HepG2 (cell line): Measurements from ENCODE around the gene AKR1C3. TPM values are rescaled to one million over a fixed set of nuclear protein-coding genes. Genes with fewer than 3 reads are reported as not detected.

Experiments
- ATAC-seq: fragments of 200-7000 bp; cut with Tn5 transposase; 3 replicates; pipeline ENCODE4 v1.9.1; 2020; ENCODE audit warnings: mild to moderate bottlenecking, moderate library complexity
- BruUV-seq: library from RNA; stranded (reverse); fragments of 400-500 nt; replicated peaks from 2 replicates; lab custom pipeline; 2021; lab: Mats Ljungman, UMichigan
- CTCF ChIA-PET: fragments of 300-600 bp; formaldehyde crosslinking; extraction: SDS; loops from one replicate; lab custom pipeline; 2021; ENCODE audit warnings: low total read pairs, inconsistent platforms, low intra/inter-chr PET ratio; lab: Yijun Ruan, JAX
- POLR2A ChIA-PET: fragments of 350-600 bp; sonication (Branson Sonifier 250); formaldehyde crosslinking; loops from one replicate; lab custom pipeline; 2020; ENCODE audit warnings: antibody characterized with exemption, inconsistent platforms; lab: Yijun Ruan, JAX
- DNase-seq: peaks from one replicate; pipeline ENCODE4 v3.0.0-alpha.2; 2015; ENCODE audit warnings: low spot score
- FAIRE-seq: peaks from 3 replicates; lab custom pipeline; 2011; peaks lifted over from hg19 to GRCh38; lab: Jason Lieb, UNC
- H2AFZ ChIP-seq: one replicate; pipeline ENCODE4 v1.6.1; 2011; ENCODE audit warnings: low read length, inconsistent platforms
- H3K27ac ChIP-seq: fragments of 300-600 bp; 3 replicates; pipeline ENCODE4 v1.8.0; 2011; ENCODE audit warnings: mixed run types, mild to moderate bottlenecking, mixed read lengths, low read length, inconsistent platforms; ENCODE audit not compliant: insufficient read depth; ENCODE audit errors: extremely low read length
- H3K27me3 ChIP-seq, 2 experiments: fragments of 200-600 bp in 1 of 2; 2 replicates in 1 of 2; 3 replicates in 1 of 2; pipeline versions ENCODE4 v1.6.0 to v1.8.0; 2011; ENCODE audit warnings: low read length in 2 of 2, mild to moderate bottlenecking in 2 of 2, moderate library complexity in 2 of 2, inconsistent platforms in 1 of 2; ENCODE audit not compliant: insufficient read depth in 2 of 2, control insufficient read depth in 1 of 2
- H3K36me3 ChIP-seq, 2 experiments: fragments of 200-600 bp in 1 of 2; replicated peaks in 1 of 2; 2 replicates in 1 of 2; 3 replicates in 1 of 2; pipeline versions ENCODE4 v1.5.1 to v1.8.0; 2011; ENCODE audit warnings: low read length in 2 of 2, inconsistent platforms in 1 of 2; ENCODE audit not compliant: insufficient read depth in 2 of 2, control insufficient read depth in 1 of 2
- H3K4me1 ChIP-seq: 2 replicates; pipeline ENCODE4 v1.5.1; 2012; ENCODE audit warnings: low read length, inconsistent platforms; ENCODE audit not compliant: insufficient read depth
- H3K4me2 ChIP-seq: 2 replicates; pipeline ENCODE4 v1.6.0; 2011; ENCODE audit warnings: low read depth, low read length, inconsistent platforms
- H3K4me3 ChIP-seq, 3 experiments: fragments of 200-600 bp in 1 of 3; sonication (generic), shearing (Covaris generic) in 1 of 3; replicated peaks in 1 of 3; 2 replicates each; pipeline ENCODE4 v1.5.1; 2011 to 2016; ENCODE audit warnings: low read length in 3 of 3, inconsistent platforms in 2 of 3, low read depth in 2 of 3, mild to moderate bottlenecking in 2 of 3, control low read depth in 1 of 3, mixed read lengths in 1 of 3; ENCODE audit not compliant: insufficient read depth in 1 of 3
- H3K79me2 ChIP-seq: one replicate; pipeline ENCODE4 v1.6.1; 2011; ENCODE audit warnings: low read length, inconsistent platforms; ENCODE audit not compliant: insufficient read depth
- H3K9ac ChIP-seq: 2 replicates; pipeline ENCODE4 v1.6.0; 2011; ENCODE audit warnings: mild to moderate bottlenecking, low read depth, low read length, inconsistent platforms; ENCODE audit not compliant: insufficient read depth
- H3K9me3 ChIP-seq: 2 replicates; pipeline ENCODE4 v1.5.1; 2012; ENCODE audit warnings: mild to moderate bottlenecking, low read length
- H4K20me1 ChIP-seq: 2 replicates; pipeline ENCODE4 v1.6.0; 2011; ENCODE audit warnings: inconsistent platforms, mild to moderate bottlenecking, low read length, moderate library complexity; ENCODE audit not compliant: insufficient read depth
- DPF2 ChIP-seq: sonication (generic); formaldehyde crosslinking; IDR thresholded peaks from 2 replicates; pipeline ENCODE4 v1.4.0; 2020; ENCODE audit warnings: mild to moderate bottlenecking, low read depth, missing genetic modification reagents, borderline replicate concordance
- HDAC6 ChIP-seq: fragments of 200-600 bp; sonication (generic); IDR thresholded peaks from 2 replicates; pipeline ENCODE4 v1.7.0; 2017; ENCODE audit warnings: mild to moderate bottlenecking, antibody characterized with exemption, low read length, low read depth
- IKZF4 ChIP-seq: sonication (generic); formaldehyde crosslinking; IDR thresholded peaks from 2 replicates; pipeline ENCODE4 v1.5.1; 2020; ENCODE audit warnings: borderline replicate concordance, mild to moderate bottlenecking, low read depth, missing genetic modification reagents; ENCODE audit errors: not compliant biosample characterization
- KMT2B ChIP-seq: IDR thresholded peaks from 2 replicates; pipeline ENCODE4 v1.6.1; 2016; ENCODE audit warnings: missing genetic modification reagents, missing compliant biosample characterization
- NFIC ChIP-seq: IDR thresholded peaks from 2 replicates; pipeline ENCODE4 v1.6.1; 2012; ENCODE audit warnings: mild to moderate bottlenecking, low read length, inconsistent platforms
- POLR2G ChIP-seq: fragments of 200-400 bp; formaldehyde crosslinking; IDR thresholded peaks from 2 replicates; pipeline ENCODE4 v1.6.1; 2018; ENCODE audit warnings: mild to moderate bottlenecking, low read depth, low read length, moderate library complexity
- TAF15 ChIP-seq: fragments of 200-400 bp; formaldehyde crosslinking; IDR thresholded peaks from one replicate; pipeline ENCODE4 v1.6.1; 2018; ENCODE audit warnings: mild to moderate bottlenecking, low read depth, low read length; ENCODE audit not compliant: poor library complexity, severe bottlenecking
- ZFX ChIP-seq: sonication (generic); formaldehyde crosslinking; IDR thresholded peaks from 2 replicates; pipeline ENCODE4 v1.4.0; 2020; ENCODE audit warnings: mild to moderate bottlenecking, low read depth, missing genetic modification reagents, moderate library complexity
- ZKSCAN8 ChIP-seq: IDR thresholded peaks from 2 replicates; pipeline ENCODE4 v1.6.1; 2016; ENCODE audit warnings: borderline replicate concordance, missing genetic modification reagents, missing compliant biosample characterization
- ZNF101 ChIP-seq: sonication (generic); formaldehyde crosslinking; IDR thresholded peaks from 2 replicates; pipeline ENCODE4 v1.4.0; 2020; ENCODE audit warnings: mild to moderate bottlenecking, low read depth, missing genetic modification reagents, borderline replicate concordance
- ZNF230 ChIP-seq: sonication (generic); formaldehyde crosslinking; IDR thresholded peaks from 2 replicates; pipeline ENCODE4 v1.4.0; 2020; ENCODE audit warnings: mild to moderate bottlenecking, missing genetic modification reagents
- ZNF343 ChIP-seq: sonication (generic); formaldehyde crosslinking; IDR thresholded peaks from 2 replicates; pipeline ENCODE4 v1.4.0; 2020; ENCODE audit warnings: mild to moderate bottlenecking, missing genetic modification reagents
- ZNF558 ChIP-seq: sonication (generic); formaldehyde crosslinking; IDR thresholded peaks from 2 replicates; pipeline ENCODE4 v1.9.0; 2022; ENCODE audit warnings: mild to moderate bottlenecking, missing genetic modification reagents, borderline replicate concordance
- ZNF644 ChIP-seq: IDR thresholded peaks from 2 replicates; pipeline ENCODE4 v1.6.1; 2016; ENCODE audit warnings: low read depth
- WGBS: methylation state at CpG from one replicate; pipeline ENCODE4 v1.1.6; 2017; ENCODE audit warnings: low lambda C conversion rate; 5-methylcytosine and 5-hydroxymethylcytosine counted together
- in situ Hi-C: cut with HindIII; loops from 2 replicates; pipeline ENCODE4 v1.10.0; 2017; ENCODE audit warnings: low pct_unique_long_range_greater_than_20kb; ENCODE audit not compliant: extremely low pct_ligation_motif_present
- intact Hi-C: fragments of 100-400 bp; cut with micrococcal nuclease; formaldehyde crosslinking; loops from one replicate; pipeline ENCODE4 v1.10.0; 2022; ENCODE audit not compliant: unreplicated experiment
- polyA plus RNA-seq, 8 experiments: library from polyadenylated mRNA; depleted of rRNA in 3 of 8; stranded (reverse) in 7 of 8; unstranded in 1 of 8; fragments of >200 nt; fragmentation: Illumina TruSeq in 4 of 8; extraction: Trizol in 4 of 8; gene quantifications; 2 replicates each; pipeline versions ENCODE4 v1.2.1 to v1.2.3, GENCODE V29; 2011 to 2016; ENCODE audit warnings: low read depth in 4 of 8, missing spikeins in 1 of 8, mixed read lengths in 1 of 8; ENCODE audit not compliant: insufficient read depth in 1 of 8
- total RNA-seq, 5 experiments: library from RNA; depleted of rRNA; stranded (reverse); fragments of >200 nt; fragmentation: Illumina TruSeq; extraction: Trizol; gene quantifications; 2 replicates each; pipeline ENCODE4 v1.2.3, GENCODE V29; 2016; ENCODE audit warnings: low read depth in 1 of 5
- TF ChIP-seq, protein P1 (sequence below): sonication (generic); formaldehyde crosslinking; conservative IDR thresholded peaks from 2 replicates; pipeline ENCODE4 v1.4.0; 2020; ENCODE audit warnings: mild to moderate bottlenecking, missing genetic modification reagents, moderate library complexity

Gene AKR1C3
- total and polyA plus RNA-seq, 2 of the 13 experiments (the other 11 are each of a cell fraction or from before 2014, with no cell fraction given), result 368 to 532 TPM

DNA sequence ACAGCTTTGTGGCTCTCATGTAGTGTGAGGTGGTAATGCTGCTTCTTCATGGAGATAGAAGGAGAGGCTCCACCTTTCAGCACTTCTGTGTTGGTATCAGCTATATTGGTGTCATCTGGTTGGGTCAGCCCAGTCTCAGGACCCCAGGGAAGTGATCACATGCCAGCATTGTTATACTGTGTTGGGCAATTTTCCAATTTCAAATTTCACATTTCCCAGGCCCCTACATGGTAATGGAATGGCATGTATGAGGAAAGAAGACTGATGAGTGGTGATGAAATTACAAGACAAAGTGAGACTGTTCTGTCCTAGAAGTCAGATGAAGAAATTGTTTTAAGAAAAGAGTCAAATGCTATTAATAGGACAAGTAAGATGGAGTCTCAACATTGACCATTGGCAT lies 3.7 kb upstream of the AKR1C3 start:
- BruUV-seq, result no TSS peak
- DNase-seq (no peak), ATAC-seq (no peak)
- intact Hi-C loops, result loop anchor here (5.0 to 10.0 kb wide), 2 partner anchors 73 to 284 kb away; no protein-coding TSS in a partner anchor
- H3K4me3 ChIP-seq, result no peak overlapping the region
- POLR2A ChIA-PET, result interaction anchor here (0.7 to 2.1 kb wide), 7 partner anchors 9 to 154 kb away, joined by 3 to 8 read pairs (median 3); no protein-coding TSS in a partner anchor
- H3K27me3 ChIP-seq, result no peaks in the 10 kb centered on the region; a peak in 1 of 5 replicates
- H3K4me2 ChIP-seq, result no peak overlapping the region
- no peaks in the 10 kb centered on the region for H3K36me3 ChIP-seq
- no peak overlapping the region for H3K9ac ChIP-seq
- no peak overlapping the region for H3K27ac ChIP-seq
- peaks cover 15% of the 10 kb centered on the region for H3K79me2 ChIP-seq
- H2AFZ ChIP-seq, result no peak overlapping the region
- H4K20me1 ChIP-seq, result no peaks in the 10 kb centered on the region
- TF ChIP-seq ZNF343 (CRISPR knock-in tag) (no peak), ZNF644 (no peak)
- TF ChIP-seq, all 625 proteins: peak for 0
- CTCF ChIA-PET, result interaction anchor here (1.5 kb wide), 1 partner anchor 193 kb away, joined by 5 read pairs; no protein-coding TSS in a partner anchor
- in situ Hi-C loops, result loop anchor here (10.0 kb wide), 2 partner anchors 194 to 246 kb away; no protein-coding TSS in a partner anchor
- H3K4me1 ChIP-seq, result peaks cover 26% of the 10 kb centered on the region
- FAIRE-seq, result no peak
- peaks cover 28% of the 10 kb centered on the region for H3K9me3 ChIP-seq

DNA sequence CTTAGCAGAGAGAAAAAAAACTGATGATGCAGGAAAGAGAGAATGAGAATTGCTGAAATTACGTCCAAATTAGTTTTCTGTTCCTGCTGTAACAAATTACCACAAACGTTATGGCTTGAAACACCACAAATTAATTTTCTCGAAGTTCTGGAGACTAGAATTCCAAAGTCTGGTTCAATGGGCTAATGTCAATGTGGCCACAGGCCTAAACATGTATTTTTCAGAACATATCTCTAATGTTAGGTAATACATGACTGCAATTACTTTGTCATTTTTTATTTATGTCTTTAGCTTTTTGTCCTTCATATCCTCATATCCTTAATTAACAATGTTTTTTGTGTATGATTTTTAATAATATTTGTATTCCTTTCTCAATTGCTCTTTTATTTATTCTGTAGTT lies 3.0 kb upstream of the AKR1C3 start:
- 93% methylated on average over 3 of the region's 3 CpGs for WGBS
- DNase-seq, result no peak
- Histone ChIP-seq H3K36me3 (peaks cover 0 to 2% of the 10 kb centered on the region in 2 experiments; a peak in 1 of 5 replicates), H3K9ac (no peak overlapping the region), H2AFZ (no peak overlapping the region), H3K79me2 (peaks cover 21% of the 10 kb centered on the region), H3K4me2 (no peak overlapping the region), H3K27ac (no peak overlapping the region), H3K9me3 (peaks cover 28% of the 10 kb centered on the region), H4K20me1 (no peaks in the 10 kb centered on the region), H3K27me3 (no peaks in the 10 kb centered on the region; a peak in 1 of 5 replicates), H3K4me3 (no peak overlapping the region), H3K4me1 (peaks cover 27% of the 10 kb centered on the region)
- FAIRE-seq, result no peak
- no peak for ATAC-seq
- no TSS peak for BruUV-seq
- ChIA-PET POLR2A (interaction anchor here (2.1 kb wide), 1 partner anchor 56 kb away, joined by 8 read pairs; no protein-coding TSS in a partner anchor), CTCF (no interaction called here)
- intact Hi-C loops (loop anchor here (5.0 to 10.0 kb wide), 2 partner anchors 74 to 284 kb away; no protein-coding TSS in a partner anchor), in situ Hi-C loops (loop anchor here (10.0 kb wide), 2 partner anchors 194 to 246 kb away; no protein-coding TSS in a partner anchor)
- TF ChIP-seq HDAC6 (no peak), ZNF558 (CRISPR knock-in tag) (no peak), DPF2 (CRISPR knock-in tag) (no peak), TAF15 (no peak), ZNF101 (CRISPR knock-in tag) (no peak), ZKSCAN8 (CRISPR knock-in tag) (no peak), KMT2B (no peak), ZFX (CRISPR knock-in tag) (no peak), ZNF230 (no peak), NFIC (no peak), POLR2G (no peak), IKZF4 (CRISPR knock-in tag) (no peak)
- TF ChIP-seq, protein P1, sequence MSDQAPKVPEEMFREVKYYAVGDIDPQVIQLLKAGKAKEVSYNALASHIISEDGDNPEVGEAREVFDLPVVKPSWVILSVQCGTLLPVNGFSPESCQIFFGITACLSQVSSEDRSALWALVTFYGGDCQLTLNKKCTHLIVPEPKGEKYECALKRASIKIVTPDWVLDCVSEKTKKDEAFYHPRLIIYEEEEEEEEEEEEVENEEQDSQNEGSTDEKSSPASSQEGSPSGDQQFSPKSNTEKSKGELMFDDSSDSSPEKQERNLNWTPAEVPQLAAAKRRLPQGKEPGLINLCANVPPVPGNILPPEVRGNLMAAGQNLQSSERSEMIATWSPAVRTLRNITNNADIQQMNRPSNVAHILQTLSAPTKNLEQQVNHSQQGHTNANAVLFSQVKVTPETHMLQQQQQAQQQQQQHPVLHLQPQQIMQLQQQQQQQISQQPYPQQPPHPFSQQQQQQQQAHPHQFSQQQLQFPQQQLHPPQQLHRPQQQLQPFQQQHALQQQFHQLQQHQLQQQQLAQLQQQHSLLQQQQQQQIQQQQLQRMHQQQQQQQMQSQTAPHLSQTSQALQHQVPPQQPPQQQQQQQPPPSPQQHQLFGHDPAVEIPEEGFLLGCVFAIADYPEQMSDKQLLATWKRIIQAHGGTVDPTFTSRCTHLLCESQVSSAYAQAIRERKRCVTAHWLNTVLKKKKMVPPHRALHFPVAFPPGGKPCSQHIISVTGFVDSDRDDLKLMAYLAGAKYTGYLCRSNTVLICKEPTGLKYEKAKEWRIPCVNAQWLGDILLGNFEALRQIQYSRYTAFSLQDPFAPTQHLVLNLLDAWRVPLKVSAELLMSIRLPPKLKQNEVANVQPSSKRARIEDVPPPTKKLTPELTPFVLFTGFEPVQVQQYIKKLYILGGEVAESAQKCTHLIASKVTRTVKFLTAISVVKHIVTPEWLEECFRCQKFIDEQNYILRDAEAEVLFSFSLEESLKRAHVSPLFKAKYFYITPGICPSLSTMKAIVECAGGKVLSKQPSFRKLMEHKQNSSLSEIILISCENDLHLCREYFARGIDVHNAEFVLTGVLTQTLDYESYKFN, result no peak
